ENCODE results near the gene ZNF606. TPM values are rescaled to one million over a fixed set of nuclear protein-coding genes. Genes with fewer than 3 reads are reported as not detected.
"Not testable (repeated sequence)": the region's sequence is repeated elsewhere in the genome, so short reads cannot be mapped to it uniquely, and the experiment has no call there.

The ZNF606 gene
- total RNA-seq, 1 donor, result 16.3 TPM

DNA sequence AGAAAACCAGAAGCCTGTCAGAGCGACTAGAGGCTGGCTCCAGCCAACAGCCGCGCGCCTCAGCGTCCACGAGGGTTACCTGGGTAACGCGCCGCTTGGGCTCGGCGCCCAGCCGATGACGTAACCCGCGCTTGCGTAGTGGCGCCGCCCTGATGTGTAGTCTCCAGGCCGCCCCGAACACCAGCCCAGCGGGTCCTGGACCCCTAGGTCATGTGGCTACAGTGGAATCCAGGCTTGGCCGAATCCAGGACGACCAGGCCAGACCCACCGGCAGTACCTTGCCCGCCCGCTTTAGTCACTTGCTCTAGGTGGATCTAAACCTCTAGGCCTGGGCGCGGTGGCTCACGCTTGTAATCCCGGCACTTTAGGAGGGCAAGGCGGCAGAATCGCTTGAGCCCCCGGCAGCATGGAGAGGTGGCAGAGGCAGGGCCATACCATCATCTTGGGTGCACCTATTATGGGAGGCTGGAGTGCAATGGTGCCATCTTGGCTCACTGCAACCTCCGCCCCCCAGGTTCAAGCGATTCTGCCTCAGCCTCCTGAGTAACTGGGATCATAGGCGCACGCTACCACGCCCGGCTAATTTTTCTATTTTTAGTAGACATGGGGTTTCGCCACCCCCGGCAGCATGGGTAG is 7.2 kb upstream of the ZNF606 start:
- H4K20me1 ChIP-seq (ENCODE audit: insufficient read depth, low read length), result no peaks in the 10 kb centered on the region
- H3K79me2 ChIP-seq (ENCODE audit: insufficient read depth, low read length), result no peaks in the 10 kb centered on the region
- H2AFZ ChIP-seq (ENCODE audit: low read length), result peak overlapping the region; percentile 91
- peak; percentile 96 for DNase-seq (ENCODE audit: insufficient read length, low spot score, missing footprints)
- no peaks in the 10 kb centered on the region for H3K27me3 ChIP-seq (ENCODE audit: insufficient read depth, low read length)
- H3K4me2 ChIP-seq (ENCODE audit: insufficient read depth, low read length), result peak overlapping the region; percentile 80
- H3K27ac ChIP-seq (ENCODE audit: low read depth, low read length), result peak overlapping the region; percentile 65
- peak overlapping the region; percentile 75 for H3K4me3 ChIP-seq (ENCODE audit: insufficient read depth, low read length)
- H3K4me1 ChIP-seq (ENCODE audit: insufficient read depth, low read length), result no peaks in the 10 kb centered on the region
- H3K9me3 ChIP-seq (ENCODE audit: low read depth, low read length), result no peaks in the 10 kb centered on the region
- TF ChIP-seq, protein P1, sequence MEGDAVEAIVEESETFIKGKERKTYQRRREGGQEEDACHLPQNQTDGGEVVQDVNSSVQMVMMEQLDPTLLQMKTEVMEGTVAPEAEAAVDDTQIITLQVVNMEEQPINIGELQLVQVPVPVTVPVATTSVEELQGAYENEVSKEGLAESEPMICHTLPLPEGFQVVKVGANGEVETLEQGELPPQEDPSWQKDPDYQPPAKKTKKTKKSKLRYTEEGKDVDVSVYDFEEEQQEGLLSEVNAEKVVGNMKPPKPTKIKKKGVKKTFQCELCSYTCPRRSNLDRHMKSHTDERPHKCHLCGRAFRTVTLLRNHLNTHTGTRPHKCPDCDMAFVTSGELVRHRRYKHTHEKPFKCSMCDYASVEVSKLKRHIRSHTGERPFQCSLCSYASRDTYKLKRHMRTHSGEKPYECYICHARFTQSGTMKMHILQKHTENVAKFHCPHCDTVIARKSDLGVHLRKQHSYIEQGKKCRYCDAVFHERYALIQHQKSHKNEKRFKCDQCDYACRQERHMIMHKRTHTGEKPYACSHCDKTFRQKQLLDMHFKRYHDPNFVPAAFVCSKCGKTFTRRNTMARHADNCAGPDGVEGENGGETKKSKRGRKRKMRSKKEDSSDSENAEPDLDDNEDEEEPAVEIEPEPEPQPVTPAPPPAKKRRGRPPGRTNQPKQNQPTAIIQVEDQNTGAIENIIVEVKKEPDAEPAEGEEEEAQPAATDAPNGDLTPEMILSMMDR (IDR thresholded peaks at IDR 0.05; ENCODE audit: extremely low read depth, low read depth, low read length), result no peak
- peaks cover 16% of the 10 kb centered on the region for H3K36me3 ChIP-seq (ENCODE audit: insufficient read depth, low read length)

DNA sequence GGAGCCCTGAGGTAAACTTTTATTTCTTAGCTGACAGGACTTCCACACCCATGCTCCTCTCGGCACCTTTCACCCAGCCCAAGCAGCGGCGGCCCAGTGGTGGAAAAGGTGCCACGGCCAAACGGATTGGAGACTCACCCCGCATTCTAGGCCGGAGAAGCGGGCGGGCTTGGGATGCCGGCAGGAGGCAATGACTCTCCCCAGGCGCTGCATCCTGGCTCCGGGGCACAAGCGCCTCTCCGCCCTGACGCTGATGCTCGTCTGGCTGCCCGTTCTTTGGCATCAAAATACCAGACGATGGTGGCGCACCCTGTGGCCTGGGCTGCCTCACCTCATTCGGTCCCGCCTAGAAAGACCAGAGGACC is 6.7 kb upstream of the ZNF606 start:
- Histone ChIP-seq H3K9me3 (ENCODE audit: low read depth, low read length) (no peaks in the 10 kb centered on the region), H3K4me2 (ENCODE audit: insufficient read depth, low read length) (peak overlapping the region; percentile 80), H3K27ac (ENCODE audit: low read depth, low read length) (peak overlapping the region; percentile 65)

DNA sequence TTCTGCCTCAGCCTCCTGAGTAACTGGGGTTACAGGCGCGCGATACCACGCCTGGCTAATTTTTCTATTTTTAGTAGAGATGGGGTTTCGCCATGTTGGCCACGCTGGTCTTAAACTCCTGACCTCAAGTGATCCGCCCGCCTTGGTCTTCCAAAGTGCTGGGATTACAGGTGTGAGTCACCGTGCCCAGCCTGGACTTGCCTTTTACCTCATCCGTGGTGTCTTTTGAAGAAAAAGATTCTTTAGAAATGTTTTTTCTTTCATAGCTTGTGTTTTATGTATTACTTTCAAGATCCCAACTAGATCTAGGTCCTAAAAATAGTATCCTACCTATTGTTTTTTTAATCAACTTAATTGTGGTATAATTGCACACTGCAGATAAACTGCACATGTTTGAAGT is 6.3 kb upstream of the ZNF606 start:
- H3K27ac ChIP-seq (ENCODE audit: low read depth, low read length); H3K4me1 ChIP-seq (ENCODE audit: insufficient read depth, low read length); H3K27me3 ChIP-seq (ENCODE audit: insufficient read depth, low read length); H3K9me3 ChIP-seq (ENCODE audit: low read depth, low read length); H4K20me1 ChIP-seq (ENCODE audit: insufficient read depth, low read length); H2AFZ ChIP-seq (ENCODE audit: low read length); H3K79me2 ChIP-seq (ENCODE audit: insufficient read depth, low read length): not testable (repeated sequence)
- peaks cover 24% of the 10 kb centered on the region for H3K36me3 ChIP-seq (ENCODE audit: insufficient read depth, low read length)
- peak overlapping the region; percentile 80 for H3K4me2 ChIP-seq (ENCODE audit: insufficient read depth, low read length)
- H3K4me3 ChIP-seq (ENCODE audit: insufficient read depth, low read length), result peak overlapping the region; percentile 75
- DNase-seq (ENCODE audit: insufficient read length, low spot score, missing footprints), result peak; percentile 51

More for the DNA sequence above, 6.7 kb upstream of the ZNF606 start:
- Histone ChIP-seq H3K4me1 (ENCODE audit: insufficient read depth, low read length) (no peaks in the 10 kb centered on the region), H3K4me3 (ENCODE audit: insufficient read depth, low read length) (peak overlapping the region; percentile 75), H4K20me1 (ENCODE audit: insufficient read depth, low read length) (no peaks in the 10 kb centered on the region), H2AFZ (ENCODE audit: low read length) (peak overlapping the region; percentile 56), H3K27me3 (ENCODE audit: insufficient read depth, low read length) (no peaks in the 10 kb centered on the region), H3K79me2 (ENCODE audit: insufficient read depth, low read length) (no peaks in the 10 kb centered on the region), H3K36me3 (ENCODE audit: insufficient read depth, low read length) (peaks cover 21% of the 10 kb centered on the region)
- no peak for DNase-seq (ENCODE audit: insufficient read length, low spot score, missing footprints)
- TF ChIP-seq, protein P1 (IDR thresholded peaks at IDR 0.05; ENCODE audit: extremely low read depth, low read depth, low read length), result no peak

DNA sequence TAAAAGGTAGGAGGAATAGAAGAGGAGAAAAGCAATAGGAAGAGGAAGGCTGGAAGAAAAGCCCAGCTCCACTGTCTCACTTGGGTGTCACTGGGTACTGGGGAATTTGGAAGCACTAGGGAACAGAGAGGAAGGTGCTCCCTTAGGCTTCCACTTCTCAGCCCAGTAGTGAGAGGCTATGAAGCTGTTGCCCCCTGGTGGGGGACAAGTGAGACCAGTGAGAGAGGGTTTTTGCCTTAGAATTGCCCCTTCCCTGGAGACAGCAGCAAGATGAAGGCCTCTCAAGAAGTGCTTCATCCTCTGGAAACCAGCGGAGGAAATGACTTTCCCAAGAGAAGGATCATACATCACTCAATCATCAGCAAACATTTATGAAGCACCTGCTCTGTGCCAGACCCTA is 4.7 kb upstream of the ZNF606 start:
- no peak overlapping the region for H3K27ac ChIP-seq (ENCODE audit: low read depth, low read length)
- H3K9me3 ChIP-seq (ENCODE audit: low read depth, low read length), result peaks cover 3% of the 10 kb centered on the region
- H4K20me1 ChIP-seq (ENCODE audit: insufficient read depth, low read length), result no peaks in the 10 kb centered on the region
- peaks cover 24% of the 10 kb centered on the region for H3K36me3 ChIP-seq (ENCODE audit: insufficient read depth, low read length)
- H3K4me2 ChIP-seq (ENCODE audit: insufficient read depth, low read length), result no peak overlapping the region
- DNase-seq (ENCODE audit: insufficient read length, low spot score, missing footprints), result no peak
- H2AFZ ChIP-seq (ENCODE audit: low read length), result no peak overlapping the region
- peaks cover 4% of the 10 kb centered on the region for H3K4me1 ChIP-seq (ENCODE audit: insufficient read depth, low read length)
- peaks cover 13% of the 10 kb centered on the region for H3K79me2 ChIP-seq (ENCODE audit: insufficient read depth, low read length)
- H3K27me3 ChIP-seq (ENCODE audit: insufficient read depth, low read length), result no peaks in the 10 kb centered on the region
- H3K4me3 ChIP-seq (ENCODE audit: insufficient read depth, low read length), result no peak overlapping the region
- TF ChIP-seq, protein P1 (IDR thresholded peaks at IDR 0.05; ENCODE audit: extremely low read depth, low read depth, low read length), result no peak

Data from osteoblast (primary cell).